Astrocyte of the spinal cord (primary cell): ENCODE measurements around the gene RALGAPB.
A peak's percentile ranks its signal among the peaks of the same experiment; 100 is the strongest.

Source experiments
- DNase-seq: peaks from one replicate; pipeline ENCODE4 v3.0.0; 2011; ENCODE audit warnings: low read depth, low spot score
- H3K4me3 ChIP-seq: 2 replicates; pipeline ENCODE4 v1.5.1; 2011; ENCODE audit warnings: low read depth, mild to moderate bottlenecking, low read length, moderate library complexity
- in situ Hi-C: cut with HindIII; loops from 2 replicates; pipeline ENCODE4 v1.10.0; 2017; ENCODE audit warnings: low sequenced_read_pairs
- TF ChIP-seq, protein P1 (sequence below): IDR thresholded peaks from 2 replicates; pipeline ENCODE4 v1.5.1; 2012; ENCODE audit warnings: low read depth, mild to moderate bottlenecking, low read length, inconsistent platforms

Gene RALGAPB

DNA sequence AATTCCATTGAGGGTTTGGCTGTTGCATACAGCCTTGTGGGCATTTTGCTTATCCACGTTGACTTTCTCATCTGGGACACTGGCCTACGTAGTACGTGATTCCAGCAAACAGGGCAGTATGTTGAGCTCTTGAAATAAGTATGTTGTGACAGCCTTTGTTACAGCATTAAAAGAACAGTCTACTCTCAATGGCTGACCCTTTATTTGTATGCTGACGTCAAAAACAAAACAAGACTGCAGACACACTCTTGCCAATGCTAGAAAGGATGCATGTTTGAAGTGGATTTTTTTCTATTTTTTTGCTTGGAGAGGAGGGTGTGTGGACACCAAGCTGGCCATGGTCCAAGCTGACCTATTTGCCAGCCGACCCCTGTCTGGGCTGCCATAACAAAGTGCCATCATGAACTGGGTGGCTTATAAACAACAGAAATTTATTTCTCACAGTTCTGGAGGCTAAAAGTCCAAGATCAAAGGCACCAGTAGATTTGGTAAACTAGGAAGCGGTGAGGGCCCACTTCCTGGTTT, 26.7 kb upstream of the RALGAPB start:
- DNase-seq = no peak
- TF ChIP-seq, protein P1, sequence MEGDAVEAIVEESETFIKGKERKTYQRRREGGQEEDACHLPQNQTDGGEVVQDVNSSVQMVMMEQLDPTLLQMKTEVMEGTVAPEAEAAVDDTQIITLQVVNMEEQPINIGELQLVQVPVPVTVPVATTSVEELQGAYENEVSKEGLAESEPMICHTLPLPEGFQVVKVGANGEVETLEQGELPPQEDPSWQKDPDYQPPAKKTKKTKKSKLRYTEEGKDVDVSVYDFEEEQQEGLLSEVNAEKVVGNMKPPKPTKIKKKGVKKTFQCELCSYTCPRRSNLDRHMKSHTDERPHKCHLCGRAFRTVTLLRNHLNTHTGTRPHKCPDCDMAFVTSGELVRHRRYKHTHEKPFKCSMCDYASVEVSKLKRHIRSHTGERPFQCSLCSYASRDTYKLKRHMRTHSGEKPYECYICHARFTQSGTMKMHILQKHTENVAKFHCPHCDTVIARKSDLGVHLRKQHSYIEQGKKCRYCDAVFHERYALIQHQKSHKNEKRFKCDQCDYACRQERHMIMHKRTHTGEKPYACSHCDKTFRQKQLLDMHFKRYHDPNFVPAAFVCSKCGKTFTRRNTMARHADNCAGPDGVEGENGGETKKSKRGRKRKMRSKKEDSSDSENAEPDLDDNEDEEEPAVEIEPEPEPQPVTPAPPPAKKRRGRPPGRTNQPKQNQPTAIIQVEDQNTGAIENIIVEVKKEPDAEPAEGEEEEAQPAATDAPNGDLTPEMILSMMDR = no peak
- in situ Hi-C loops = no loop called here
- peak overlapping the region; percentile 88 for H3K4me3 ChIP-seq

DNA sequence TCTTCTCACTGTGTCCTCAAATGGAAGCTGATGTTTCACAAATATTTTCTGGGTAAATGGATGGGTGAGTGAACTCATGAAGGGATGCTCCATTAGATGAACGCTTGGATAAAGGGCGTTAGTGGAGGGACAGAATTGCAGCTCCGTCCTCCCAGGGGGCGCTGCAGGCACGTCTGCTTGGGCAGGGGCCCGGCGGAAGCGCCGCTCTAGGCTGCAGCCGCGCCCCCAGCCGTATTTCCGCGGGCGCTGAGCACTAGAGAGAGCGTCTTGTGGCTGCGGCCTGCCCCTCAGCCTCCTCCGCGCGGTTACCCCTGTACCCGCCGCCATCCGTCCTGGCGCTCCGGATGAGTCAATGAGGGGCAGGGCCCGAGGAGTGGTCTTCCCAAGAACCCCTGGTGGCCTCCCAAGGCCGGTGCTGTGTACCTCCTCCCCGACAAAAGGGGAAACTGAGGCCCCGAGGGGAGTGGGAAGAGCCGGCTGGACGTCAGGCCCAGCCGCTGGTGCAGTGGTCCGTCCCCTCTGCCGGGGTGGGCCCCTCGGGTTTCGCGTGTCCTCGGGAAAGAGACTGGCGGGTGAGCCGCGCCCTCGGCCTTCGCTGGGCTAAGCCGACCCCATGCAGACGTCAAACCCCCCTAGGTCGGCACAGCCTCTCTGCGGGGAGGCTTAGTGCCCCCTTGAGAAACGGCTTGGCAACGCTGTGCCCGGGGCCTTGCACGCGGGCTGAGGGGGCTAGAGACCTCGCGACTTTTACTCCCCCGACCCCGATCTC, 26.0 kb upstream of the RALGAPB start:
- in situ Hi-C loops = no loop called here
- DNase-seq = peak; percentile 94
- peak overlapping the region; percentile 88 for H3K4me3 ChIP-seq
- TF ChIP-seq, protein P1 = peak; percentile 90

DNA sequence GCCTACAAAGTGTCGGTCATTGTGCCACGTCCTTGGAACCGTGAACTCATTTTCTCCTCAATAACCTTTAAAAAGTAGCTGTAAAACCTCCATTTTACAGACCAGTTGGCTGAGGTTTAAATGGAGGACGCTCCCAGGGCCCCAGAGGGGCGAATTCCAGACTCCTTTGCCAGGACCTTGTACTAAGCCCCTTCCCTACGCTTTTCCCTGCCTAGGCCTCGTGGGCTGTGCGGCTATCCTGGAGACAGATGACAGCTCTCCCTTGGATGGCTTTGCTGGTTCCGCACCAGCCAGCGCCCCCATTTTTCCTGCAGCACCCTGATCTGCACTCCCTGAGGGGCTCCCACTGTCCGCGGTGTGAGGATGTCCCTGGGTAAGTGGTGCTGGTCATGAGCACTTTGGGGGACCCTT, 25.4 kb upstream of the RALGAPB start:
- in situ Hi-C loops = no loop called here
- TF ChIP-seq, protein P1 = no peak
- H3K4me3 ChIP-seq = peak overlapping the region; percentile 88
- DNase-seq = no peak

DNA sequence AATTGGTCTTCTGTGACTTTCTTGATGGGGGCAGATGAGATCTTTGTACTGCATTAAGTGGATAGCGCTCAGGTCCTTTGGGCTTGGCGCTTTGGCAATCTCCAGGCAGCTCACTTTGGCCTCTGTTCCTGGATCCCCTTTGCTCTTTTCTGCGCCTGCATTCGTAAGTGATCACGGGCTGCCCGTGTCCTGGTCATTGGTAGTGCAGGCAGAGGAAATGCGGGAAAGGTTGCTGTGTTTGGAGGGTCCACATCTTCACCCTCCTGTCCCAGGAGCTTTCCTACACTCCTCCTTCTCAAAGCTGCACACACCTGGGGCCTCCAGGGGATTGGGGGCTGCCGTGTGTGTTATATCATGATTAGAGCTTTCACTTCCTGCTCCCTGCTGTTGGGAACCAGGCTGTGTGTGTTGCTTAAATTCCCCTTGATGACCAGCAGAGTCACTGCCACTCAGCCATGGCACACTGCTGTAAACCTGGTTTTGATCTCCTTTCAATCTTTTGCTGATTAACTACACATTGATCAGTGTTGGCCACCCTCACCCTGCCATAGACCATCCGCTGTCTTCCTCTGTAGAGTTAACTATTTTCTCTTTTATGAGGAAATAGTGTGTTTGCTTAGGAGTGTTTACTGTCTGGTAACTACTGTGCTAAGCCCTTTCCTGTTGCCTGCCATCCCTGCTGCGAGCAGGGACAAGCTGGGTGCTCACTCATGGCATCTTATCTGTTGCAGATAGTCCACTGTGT, 24.5 kb upstream of the RALGAPB start:
- H3K4me3 ChIP-seq = no peak overlapping the region
- in situ Hi-C loops = no loop called here
- DNase-seq = no peak
- TF ChIP-seq, protein P1 = no peak

DNA sequence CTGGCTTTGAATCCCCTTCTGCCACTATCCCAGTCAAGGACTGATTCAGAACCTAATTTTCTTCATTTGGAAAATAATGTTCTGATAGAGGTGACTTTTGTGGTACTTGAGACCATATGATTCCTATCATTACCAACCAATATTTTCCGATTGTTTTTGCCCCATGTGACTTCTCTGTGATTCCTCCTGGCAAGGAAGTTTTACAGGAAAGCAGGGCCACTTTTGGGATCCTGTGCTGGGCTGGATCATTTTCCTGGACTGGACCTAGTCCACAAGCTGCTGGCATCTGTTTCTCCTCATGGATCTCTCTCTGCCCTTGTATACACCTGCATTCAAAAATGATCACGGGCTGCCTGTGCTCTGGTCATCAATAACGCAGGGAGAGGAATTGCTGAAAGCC, 23.6 kb upstream of the RALGAPB start:
- in situ Hi-C loops = no loop called here

DNA sequence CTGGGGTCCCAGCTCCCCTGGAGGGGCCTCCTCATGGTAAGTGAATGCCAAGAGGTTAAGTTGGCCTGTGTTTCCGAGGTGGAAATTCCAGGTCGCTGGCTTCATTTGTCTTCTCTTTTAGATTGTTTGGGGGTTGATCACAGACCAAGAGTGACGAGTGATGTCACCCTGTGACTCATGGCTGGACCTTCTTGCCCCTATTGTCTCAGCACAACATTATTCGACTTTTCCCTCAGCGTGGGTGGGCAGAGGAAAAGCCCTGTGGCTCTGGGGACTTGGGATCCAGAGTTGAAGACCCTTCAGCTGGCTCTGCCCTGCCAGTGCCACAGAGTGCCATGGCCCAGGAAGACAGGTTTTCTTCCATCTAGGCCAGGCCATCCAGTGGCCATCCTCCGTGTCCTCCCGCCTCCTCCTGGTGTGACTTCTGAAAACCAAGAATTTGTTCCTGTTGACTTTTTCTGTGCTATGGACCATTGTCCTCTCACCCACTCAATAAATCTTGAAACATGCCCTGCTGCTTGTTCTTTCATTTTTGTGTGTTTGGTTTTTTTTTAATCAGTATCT, 22.1 kb upstream of the RALGAPB start:
- DNase-seq = peak; percentile 44
- TF ChIP-seq, protein P1 = no peak
- H3K4me3 ChIP-seq = no peak overlapping the region
- in situ Hi-C loops = no loop called here

More for the DNA sequence above, 23.6 kb upstream of the RALGAPB start:
- no peak for DNase-seq
- no peak overlapping the region for H3K4me3 ChIP-seq
- TF ChIP-seq, protein P1 = no peak
